Measurements from ENCODE around the gene TUBG1. TPM values are rescaled to one million over a fixed set of nuclear protein-coding genes. Genes with fewer than 3 reads are reported as not detected.
A peak's percentile ranks its signal among the peaks of the same experiment; 100 is the strongest.
"Not testable (repeated sequence)": the region's sequence is repeated elsewhere in the genome, so short reads cannot be mapped to it uniquely, and the experiment has no call there.

TUBG1 gene
- total RNA-seq, 1 donor from 2014 or later: 46.0 TPM

DNA sequence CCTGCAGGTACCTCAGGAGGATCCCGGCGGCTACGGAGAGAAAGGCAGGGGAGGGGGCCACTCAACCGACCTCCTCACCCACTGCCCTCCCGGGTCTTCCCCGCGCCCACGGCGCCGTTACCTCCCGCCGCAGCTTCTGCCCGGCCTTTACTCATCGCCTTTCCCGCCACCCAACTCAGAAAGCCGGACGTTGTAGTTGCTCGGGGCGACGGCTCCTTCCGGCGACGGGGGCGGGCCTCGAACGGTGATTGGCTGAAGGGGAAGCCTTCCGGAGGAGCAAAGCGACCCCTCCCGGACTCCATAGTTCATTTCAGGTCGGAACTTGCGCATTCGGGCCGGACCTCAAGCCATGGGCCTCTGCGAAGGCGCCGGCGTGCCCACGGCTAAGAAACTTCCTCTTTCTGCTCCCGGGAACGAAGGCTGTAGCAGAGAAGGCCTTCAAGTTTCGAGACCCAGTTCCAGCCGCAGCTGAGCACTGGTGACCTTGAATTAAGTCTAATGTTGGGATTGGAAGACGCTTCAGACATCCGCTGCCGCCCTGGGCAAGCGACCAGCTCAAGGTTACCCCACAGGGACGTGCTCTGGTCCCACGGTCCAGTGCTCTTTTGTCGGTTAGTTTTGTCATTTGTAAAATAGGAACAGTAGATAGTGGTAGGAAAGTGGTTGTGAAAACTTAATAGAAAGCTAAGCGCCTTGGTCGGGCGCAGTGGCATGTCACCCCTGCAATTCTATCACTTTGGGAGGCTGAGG is 31.8 kb upstream of the TUBG1 start, which contains the start of gene PSMC3IP:
PSMC3IP (minus strand) TSS at position 198 of the 750 bp plus-strand sequence; CDS start at position 155, 43 bp downstream.
- intact Hi-C loops (cut with micrococcal nuclease): no loop called here
- DNase-seq: peak; percentile 96
- peak; percentile 95 for ATAC-seq

DNA sequence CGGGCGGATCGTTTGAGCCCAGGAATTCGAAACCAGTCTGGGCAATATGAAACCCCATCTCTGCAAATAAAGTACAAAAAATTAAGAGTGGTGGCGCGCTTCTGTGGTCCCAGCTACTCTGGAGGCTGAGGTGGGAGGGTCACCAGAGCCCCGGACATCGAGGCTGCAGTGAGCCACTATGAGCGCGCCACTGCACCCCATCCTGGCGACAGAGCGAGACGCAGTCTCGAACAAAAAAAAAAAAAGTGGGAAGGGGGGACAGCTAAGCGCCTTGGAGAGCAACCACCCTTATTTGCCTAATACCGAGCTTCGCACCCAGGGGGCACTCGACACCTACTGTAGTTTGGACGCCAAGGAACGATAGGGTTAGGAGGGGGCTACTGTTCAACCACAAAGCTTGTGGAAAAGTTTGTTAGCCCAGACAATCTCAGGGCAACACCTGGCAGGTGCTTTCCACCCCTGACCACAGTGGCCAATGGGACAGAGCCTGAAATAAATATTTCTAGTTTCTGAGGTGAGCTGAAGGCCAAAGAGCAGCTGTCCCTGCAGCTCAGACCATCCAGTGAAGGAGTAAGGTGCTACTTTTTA is 31.1 kb upstream of the TUBG1 start:
- ATAC-seq (peak; percentile 81), DNase-seq (peak; percentile 82)
- intact Hi-C loops (cut with micrococcal nuclease): no loop called here

DNA sequence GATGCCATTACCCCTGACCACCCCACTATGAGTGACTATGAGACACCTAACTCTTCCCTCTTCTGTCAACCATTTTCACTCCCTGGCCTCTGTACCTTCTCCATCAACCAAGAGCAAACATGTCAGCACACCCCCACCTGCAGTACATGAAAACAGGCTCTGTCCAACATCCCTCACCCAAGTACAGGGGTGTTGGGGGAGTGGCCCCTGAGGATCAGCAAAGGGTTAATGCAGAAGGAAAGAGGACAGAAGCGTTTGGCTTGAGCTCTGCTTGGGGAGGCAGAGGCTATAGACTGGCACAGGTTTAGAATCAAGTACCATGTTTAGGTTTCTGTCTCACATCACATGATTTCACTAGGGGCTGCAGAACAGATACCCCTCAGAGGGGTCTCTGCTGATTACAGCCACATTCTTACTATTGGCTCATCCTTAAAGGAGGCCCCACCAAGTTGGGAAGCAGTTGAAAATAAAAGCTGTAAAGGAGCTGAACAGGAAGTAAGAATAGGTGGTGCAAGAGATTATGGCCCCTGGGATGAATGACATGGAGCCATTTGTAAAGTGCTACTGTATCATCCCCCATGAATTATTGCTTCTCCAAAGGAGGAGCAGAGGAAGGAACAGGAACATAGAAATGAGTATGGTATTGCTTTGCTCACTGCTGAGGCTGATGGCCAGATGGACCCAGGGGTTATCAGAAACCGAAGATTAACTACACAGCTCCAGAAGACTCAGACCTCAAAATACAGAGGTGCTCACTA is 29.5 kb upstream of the TUBG1 start:
- intact Hi-C loops (cut with micrococcal nuclease): no loop called here
- no peak for DNase-seq
- ATAC-seq: no peak

DNA sequence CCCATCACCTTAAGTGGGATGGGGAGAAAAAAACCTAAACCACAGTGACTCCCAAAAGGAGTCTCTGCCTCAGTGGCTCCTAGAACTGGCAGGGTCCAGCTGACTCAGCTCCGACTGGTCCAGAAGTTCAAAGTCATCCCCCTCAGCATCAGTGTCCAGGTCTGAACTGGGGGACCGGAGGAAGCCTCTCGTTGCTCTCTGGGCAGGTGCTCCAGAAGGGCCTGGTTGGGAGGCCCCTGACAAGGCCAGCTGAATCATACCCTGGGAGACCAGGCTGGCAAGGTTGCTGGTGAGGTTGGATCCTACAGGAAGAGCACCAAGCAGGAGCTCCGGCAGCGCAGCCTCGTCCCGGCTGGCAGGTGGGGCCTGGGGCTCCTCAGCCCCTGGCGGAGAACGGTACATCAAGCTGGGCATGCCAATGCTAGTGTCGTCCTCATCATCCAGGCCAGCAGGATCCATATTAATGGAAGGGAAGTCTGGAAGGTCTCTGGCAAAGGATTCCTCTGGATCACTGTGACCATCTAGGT is 27.7 kb upstream of the TUBG1 start:
- intact Hi-C loops (cut with micrococcal nuclease): no loop called here
- no peak for DNase-seq
- no peak for ATAC-seq

DNA sequence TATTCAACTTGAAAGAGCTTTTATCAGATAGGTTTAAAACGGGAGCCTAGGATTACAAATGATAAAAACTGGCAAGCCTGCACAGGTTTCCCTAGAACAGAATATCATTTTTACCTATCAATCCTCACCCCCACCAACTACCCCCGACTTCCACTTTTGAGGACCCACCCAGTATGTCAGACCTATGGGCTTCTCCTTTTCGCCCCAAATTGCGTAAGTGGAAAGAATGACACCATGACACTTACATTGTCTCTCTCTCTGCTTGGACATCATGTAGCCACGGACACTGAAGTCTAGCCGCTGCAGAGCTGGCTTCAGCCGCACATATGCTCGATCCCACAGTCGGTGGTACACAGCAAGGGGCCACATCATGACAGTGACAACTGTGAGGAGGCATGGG is 24.6 kb upstream of the TUBG1 start:
- no peak for ATAC-seq
- intact Hi-C loops (cut with micrococcal nuclease): no loop called here

DNA sequence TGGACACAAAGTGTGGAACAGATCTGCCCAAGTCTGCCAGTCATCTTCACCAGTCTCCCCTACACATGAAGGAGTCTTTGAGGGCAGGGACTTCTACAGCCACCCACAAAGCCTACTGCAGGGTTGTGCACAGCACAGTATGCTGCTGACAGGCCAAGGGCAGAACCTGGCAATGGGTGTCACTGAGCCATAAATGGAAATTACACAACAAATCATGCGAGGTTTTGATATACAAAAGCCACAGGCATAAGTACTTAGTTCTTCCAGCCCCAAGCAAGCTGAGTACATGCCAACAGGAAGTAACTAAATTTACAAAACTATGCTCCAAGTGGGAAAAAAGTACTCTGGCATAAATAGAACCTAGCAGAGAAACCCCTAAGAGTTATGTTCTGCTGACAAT is 24.1 kb upstream of the TUBG1 start:
- intact Hi-C loops (cut with micrococcal nuclease): no loop called here
- ATAC-seq (peak; percentile 59), DNase-seq (no peak)

More for the DNA sequence above, 24.6 kb upstream of the TUBG1 start:
- no peak for DNase-seq

DNA sequence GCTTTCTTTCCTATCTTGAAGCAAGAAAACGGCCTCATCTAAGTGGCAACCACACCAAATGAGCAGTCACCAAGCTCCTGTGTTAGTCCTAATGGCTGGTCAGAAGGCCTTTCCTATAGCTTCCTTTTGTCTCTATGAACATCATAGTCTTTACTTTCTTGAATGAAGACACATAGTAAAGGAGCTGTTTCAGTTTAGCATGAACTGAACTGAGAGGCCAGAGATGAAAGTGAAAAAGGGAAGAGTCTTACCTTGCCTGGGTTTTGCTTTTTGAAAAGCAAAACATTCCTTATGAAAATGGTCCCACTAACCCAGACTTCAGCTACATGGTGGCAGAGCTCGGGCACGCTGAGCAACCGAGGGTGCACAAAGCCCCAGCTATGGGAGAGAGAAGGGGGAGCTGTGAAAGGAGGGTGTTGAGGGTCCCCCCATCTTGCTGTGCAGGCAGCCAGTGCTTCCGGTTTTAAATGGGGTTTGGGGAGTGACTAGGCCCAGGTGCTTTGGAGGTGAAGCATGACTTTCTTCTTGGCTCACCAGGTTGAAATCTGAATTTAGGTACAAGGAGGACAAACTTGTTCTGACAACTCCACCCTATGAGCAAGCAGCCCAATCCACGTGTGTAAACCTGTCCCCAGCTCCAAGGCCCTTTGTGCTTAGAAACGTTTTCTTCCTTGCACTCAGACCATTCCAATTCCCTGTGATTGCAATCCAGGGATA is 22.8 kb upstream of the TUBG1 start:
- intact Hi-C loops (cut with micrococcal nuclease): no loop called here
- DNase-seq (no peak), ATAC-seq (no peak)

DNA sequence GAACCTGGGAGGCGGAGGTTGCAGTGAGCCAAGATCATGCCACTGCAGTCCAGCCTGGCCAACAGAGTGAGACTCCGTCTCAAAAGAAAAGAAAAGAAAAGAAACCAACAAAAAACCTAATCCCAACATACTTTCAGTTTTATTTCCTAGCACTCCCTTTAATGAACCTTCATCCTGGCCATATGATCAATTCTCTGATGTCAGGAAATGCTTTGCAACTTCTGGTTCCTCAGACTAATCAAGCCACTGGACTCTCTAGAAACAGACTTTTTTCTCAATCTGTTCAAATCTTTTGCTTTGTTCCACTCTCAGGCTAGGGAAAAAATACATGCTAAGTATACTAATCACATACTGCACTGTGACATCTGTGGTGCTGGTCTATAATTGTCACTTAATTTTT is 18.6 kb upstream of the TUBG1 start:
- DNase-seq: no peak
- intact Hi-C loops (cut with micrococcal nuclease): no loop called here

DNA sequence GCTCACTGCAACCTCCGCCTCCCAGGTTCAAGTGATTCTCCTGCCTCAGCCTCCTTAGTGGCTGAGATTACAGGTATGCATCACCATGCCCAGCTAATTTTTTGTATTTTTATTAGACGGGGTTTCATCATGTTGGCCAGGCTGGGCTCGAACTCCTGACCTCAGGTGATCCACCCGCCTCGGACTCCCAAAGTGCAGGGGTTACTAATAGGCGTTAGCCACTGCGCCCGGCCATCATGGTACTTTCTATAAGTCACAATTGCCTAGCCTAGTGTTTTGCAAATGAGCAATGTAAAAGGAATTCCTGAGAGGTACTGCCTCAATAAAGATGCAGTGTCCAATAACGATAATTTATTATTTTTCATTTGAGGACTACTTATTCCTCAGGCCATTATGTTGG is 18.1 kb upstream of the TUBG1 start:
- ATAC-seq (no peak), DNase-seq (no peak)
- intact Hi-C loops (cut with micrococcal nuclease): no loop called here

More for the DNA sequence above, 18.6 kb upstream of the TUBG1 start:
- ATAC-seq: no peak

DNA sequence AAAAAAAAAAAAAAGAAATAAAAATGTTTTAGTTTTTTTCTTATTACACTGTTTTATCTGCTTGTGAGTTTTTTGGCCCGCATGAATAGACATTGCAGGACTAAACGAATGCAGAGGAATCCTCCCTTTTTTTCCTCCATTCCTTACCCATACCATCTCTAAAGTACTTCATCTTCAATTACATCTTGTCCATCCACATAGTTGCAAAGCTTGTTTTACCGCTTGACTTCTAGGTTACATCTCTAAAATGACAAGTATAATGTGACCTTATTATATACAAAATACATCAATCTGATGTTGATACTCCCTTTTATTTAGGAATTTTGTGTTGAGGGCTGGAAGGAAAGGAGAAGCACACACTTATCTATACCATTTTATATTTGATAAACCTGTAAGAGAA is 13.1 kb upstream of the TUBG1 start:
- no peak for ATAC-seq

DNA sequence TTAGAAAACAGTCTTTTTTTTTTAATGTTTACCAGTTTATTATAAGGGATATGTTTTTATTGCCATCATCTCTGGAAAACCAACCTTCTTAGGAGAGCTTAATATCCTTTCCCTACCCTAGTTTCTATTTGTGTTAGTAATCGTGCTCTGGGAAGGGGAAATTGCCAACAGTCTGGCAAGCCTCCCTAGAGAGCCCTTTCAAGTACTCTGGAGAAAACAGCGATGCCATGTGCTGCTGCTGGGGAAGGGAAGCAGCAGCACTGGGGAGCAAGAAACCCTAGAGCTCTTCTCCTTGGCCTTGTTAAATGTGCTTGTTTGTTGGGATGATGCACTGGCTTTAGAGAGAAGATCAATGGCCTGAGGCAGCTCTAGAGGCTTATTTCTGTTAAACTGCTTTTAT is 10.6 kb upstream of the TUBG1 start:
- ATAC-seq: peak; percentile 90
- intact Hi-C loops (cut with micrococcal nuclease): no loop called here
- DNase-seq: no peak

More for the DNA sequence above, 13.1 kb upstream of the TUBG1 start:
- DNase-seq: no peak
- intact Hi-C loops (cut with micrococcal nuclease): no loop called here

DNA sequence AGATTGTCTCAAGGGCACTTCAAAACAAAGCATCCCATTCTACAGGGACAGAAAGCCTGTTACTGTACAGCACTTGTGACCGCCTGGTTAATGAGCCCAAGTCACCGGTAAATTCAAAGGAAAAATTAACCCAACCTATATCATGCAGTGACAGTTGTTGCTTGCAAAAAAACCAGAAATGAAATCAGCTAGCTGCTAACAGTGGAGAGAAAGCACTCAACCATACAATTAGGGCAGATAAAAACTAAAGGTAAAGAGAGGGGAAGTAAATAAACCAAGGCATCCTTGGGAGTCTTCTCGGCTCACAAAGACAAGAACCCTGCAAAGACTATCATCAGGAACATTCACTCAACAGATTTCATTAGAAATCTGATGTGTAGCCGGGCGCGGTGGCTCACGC is 6.2 kb upstream of the TUBG1 start:
- DNase-seq (no peak), ATAC-seq (no peak)
- intact Hi-C loops (cut with micrococcal nuclease): no loop called here

DNA sequence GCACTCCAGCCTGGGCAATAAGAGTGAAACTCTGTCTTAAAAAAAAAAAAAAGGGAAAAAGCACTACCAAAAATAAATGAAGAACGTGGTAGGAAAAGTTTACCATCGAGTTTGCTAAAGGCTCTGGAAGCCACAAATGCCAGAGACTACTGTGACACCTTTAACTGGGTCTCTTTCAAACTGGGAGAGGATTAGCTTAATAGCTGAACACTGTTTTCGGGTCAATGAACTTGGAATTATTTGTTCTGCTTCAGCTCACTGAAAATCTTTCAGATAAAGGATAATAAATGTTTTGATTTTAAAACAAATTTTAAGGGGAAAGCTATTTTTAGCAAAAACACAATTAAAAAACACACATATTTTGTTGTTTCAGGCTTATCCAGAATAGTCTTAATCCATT is 1.7 kb upstream of the TUBG1 start:
- intact Hi-C loops (cut with micrococcal nuclease): no loop called here
- DNase-seq: no peak
- no peak for ATAC-seq

DNA sequence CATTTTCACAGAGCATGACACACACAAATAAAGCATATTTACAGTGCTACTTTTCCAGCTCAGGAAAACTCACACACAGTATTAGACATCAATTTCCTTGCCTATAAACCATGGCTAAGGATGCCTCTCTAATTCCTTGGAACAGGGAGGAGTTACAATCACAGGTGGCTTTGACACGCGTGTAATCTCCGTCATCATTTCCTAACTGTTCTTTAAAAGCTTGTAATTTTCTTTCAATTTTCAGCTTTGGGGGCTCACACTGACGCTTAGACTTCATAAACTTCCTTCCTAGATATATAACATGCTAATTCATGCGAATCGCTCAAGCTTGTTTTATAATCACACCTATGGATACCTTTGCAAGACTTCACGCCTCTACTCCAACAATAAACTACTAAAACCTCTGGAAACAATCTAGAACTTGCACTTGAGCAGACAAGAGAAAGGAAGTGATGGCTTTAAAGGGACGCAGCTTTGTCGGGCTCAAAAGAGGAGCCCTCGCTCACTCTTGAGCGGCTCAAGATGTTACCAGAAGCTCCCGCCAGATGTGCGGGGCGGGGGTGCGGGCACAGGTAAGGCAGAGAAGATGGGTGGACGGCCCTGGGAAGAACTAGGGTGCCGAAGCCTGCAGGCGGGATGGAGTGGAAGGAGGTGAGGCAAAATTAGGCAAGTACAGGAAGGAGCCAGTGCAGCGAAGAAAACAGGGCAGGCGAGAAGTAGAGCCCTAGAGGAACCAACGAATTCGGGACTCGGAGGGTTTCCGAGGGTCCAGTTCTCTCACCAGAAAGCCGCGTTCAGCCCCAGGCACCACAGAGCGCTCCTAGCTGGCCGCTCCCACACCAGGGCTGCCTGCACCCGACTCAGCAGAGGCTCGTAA is 940 bp upstream of the TUBG1 start:
- DNase-seq: peak; percentile 39
- intact Hi-C loops (cut with micrococcal nuclease): no loop called here
- peak; percentile 69 for ATAC-seq

DNA sequence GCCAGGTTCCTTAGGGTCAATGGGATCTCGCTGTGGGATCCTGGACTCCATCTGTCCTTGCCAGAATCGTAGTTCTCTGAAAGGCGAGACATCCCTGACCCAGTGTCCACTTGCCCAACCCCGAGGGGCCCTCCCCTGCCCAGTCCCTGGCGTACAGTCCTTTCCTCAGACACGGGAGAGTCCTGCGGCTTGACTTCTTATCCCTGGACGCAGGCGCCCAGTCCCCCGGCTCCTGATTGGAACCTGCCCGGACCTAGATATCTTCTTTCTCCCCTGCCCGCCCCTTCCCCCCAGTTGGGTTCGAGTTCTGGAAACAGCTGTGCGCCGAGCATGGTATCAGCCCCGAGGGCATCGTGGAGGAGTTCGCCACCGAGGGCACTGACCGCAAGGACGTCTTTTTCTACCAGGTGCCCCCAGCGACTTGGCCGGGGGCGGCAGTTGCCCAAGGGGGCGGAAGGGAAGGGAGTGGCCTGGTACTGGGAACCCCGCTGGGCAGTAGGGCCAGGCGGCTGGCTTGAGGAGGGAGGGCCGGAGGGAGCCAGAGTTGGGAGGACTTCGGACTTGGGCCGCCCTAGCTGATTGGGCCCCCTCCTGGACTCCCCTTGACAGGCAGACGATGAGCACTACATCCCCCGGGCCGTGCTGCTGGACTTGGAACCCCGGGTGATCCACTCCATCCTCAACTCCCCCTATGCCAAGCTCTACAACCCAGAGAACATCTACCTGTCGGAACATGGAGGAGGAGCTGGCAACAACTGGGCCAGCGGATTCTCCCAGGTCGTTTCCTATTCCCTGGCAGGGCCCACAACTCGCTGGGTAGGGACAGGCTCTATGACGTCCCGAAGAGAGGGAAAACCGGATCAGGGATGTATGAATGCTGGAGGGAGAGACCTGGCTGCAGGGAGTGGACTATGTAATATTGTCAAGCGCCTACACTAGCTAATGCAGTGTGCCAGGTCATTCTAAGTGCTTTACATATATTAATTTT is 625 bp downstream of the TUBG1 start:
- peak; percentile 36 for ATAC-seq
- intact Hi-C loops (cut with micrococcal nuclease); DNase-seq: not testable (repeated sequence)

DNA sequence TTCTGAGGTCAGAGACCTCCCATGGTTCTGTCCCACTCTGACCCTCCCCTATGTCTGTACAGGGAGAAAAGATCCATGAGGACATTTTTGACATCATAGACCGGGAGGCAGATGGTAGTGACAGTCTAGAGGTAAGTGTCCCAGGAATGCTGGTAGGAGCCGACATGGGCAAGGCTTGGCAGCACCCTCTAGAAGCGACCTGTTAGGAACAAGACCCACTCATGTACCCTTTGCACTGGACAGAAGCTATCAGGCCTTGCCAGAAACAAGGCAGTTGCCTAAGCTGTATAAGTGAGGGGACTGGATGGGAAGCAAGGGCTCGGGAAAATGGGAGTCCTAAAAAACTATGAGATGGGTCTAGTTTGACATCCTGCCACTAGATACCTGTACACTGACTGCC is 2.5 kb downstream of the TUBG1 start:
- intact Hi-C loops (cut with micrococcal nuclease): no loop called here
- ATAC-seq (no peak), DNase-seq (no peak)

DNA sequence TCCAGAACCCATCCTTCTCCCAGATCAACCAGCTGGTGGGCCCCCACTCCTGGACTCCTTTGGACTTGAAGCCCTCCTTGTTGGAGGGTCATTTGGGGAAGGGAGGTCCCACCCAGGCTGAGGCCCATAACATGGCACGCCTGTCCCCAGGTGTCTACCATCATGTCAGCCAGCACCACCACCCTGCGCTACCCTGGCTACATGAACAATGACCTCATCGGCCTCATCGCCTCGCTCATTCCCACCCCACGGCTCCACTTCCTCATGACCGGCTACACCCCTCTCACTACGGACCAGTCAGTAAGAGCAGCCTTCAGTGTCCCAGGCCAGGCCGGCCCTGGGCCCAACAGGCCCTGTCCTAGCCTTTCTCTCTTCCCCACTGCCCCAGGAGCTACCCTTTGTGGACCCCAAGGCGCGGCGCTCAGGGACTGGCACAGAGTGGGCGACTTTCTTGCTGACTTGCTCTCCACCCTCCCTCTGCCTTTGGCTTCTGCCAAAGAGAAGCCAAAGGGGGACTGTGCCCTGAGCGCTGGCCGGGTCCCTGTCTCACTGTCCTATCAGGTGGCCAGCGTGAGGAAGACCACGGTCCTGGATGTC is 4.3 kb downstream of the TUBG1 start:
- intact Hi-C loops (cut with micrococcal nuclease): no loop called here
- DNase-seq: no peak
- no peak for ATAC-seq
